ENCODE data around the gene UBE2D3. TPM values are rescaled to one million over a fixed set of nuclear protein-coding genes. Genes with fewer than 3 reads are reported as not detected.
A peak's percentile ranks its signal among the peaks of the same experiment; 100 is the strongest.

The UBE2D3 gene
- total RNA-seq, 1 donor = 487 TPM

DNA sequence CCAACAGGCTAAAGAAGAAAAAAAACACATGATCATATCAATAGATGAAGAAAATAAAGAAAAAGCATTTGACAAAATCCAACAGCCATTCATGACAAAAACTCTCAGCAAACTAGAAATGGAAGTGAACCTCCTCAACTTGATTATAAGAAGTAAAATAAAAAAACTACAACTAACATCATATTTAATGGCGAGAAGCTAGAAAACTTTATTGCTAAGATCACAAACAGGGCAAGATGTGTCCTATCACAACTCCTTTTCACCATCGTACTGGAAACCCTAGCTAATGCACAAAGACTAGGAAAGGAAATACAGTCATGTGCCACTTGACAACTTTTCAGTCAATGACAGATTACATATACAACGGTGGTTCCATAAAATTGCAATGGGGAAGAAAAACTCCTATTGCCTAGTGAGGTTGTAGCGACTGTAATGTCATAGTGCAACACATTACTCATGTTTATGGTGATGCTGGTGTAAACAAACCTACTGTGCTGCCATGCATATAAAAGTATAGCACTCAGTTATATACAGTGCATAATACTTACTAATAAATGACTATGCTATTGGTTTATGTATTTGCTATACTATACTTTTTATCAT is 54.5 kb downstream of the UBE2D3 start:
- DNase-seq (ENCODE audit: low read depth) = no peak
- H3K4me3 ChIP-seq (ENCODE audit: low read depth, low read length) = no peak overlapping the region
- TF ChIP-seq, protein P1, sequence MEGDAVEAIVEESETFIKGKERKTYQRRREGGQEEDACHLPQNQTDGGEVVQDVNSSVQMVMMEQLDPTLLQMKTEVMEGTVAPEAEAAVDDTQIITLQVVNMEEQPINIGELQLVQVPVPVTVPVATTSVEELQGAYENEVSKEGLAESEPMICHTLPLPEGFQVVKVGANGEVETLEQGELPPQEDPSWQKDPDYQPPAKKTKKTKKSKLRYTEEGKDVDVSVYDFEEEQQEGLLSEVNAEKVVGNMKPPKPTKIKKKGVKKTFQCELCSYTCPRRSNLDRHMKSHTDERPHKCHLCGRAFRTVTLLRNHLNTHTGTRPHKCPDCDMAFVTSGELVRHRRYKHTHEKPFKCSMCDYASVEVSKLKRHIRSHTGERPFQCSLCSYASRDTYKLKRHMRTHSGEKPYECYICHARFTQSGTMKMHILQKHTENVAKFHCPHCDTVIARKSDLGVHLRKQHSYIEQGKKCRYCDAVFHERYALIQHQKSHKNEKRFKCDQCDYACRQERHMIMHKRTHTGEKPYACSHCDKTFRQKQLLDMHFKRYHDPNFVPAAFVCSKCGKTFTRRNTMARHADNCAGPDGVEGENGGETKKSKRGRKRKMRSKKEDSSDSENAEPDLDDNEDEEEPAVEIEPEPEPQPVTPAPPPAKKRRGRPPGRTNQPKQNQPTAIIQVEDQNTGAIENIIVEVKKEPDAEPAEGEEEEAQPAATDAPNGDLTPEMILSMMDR (IDR thresholded peaks at IDR 0.05; ENCODE audit: insufficient read depth, low read length) = no peak

DNA sequence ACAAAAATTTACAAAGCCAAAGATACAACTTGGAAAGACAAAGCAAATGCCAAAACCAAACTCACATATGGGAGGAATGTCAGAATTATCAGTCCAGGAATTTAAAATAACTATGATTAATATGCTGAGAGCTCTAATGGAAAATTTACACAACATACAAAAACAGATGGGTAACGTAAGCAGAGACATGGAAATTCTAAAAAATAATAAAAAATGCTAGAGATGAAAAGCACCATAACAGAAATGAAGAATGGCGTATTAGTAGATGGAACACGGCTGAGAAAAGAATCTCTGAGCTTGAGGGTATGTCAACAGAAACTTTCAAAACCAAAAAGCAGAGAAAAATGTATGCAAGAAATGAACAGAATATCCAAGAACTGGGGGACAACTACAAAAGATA is 62.5 kb downstream of the UBE2D3 start:
- TF ChIP-seq, protein P1 (IDR thresholded peaks at IDR 0.05; ENCODE audit: insufficient read depth, low read length) = no peak
- H3K4me3 ChIP-seq (ENCODE audit: low read depth, low read length) = no peak overlapping the region
- peak; percentile 42 for DNase-seq (ENCODE audit: low read depth)

GRCh38 chr4:102761906-102762305 is 65.4 kb downstream of the UBE2D3 start:
- H3K4me3 ChIP-seq (ENCODE audit: low read depth, low read length) = no peak overlapping the region
- TF ChIP-seq, protein P1 (IDR thresholded peaks at IDR 0.05; ENCODE audit: insufficient read depth, low read length) = no peak
- no peak for DNase-seq (ENCODE audit: low read depth)

GRCh38 chr4:102761296-102761701 is 66.1 kb downstream of the UBE2D3 start:
- TF ChIP-seq, protein P1 (IDR thresholded peaks at IDR 0.05; ENCODE audit: insufficient read depth, low read length) = no peak
- peak; percentile 38 for DNase-seq (ENCODE audit: low read depth)
- peak overlapping the region; percentile 96 for H3K4me3 ChIP-seq (ENCODE audit: low read depth, low read length)

- peak; percentile 66 for DNase-seq (ENCODE audit: low read depth)
- H3K4me3 ChIP-seq (ENCODE audit: low read depth, low read length) = peak within 1 kb of the TSS; percentile 96
- TF ChIP-seq, protein P1 (IDR thresholded peaks at IDR 0.05; ENCODE audit: insufficient read depth, low read length) = no peak
Observed at GRCh38 chr4:102760645-102761295, 66.6 kb downstream of the UBE2D3 start, which contains the start of gene MANBA. TSS of gene MANBA (minus strand) at chr4:102760968. CDS start at chr4:102760894, 74 bp downstream.

- DNase-seq (ENCODE audit: low read depth) = peak; percentile 54
- TF ChIP-seq, protein P1 (IDR thresholded peaks at IDR 0.05; ENCODE audit: insufficient read depth, low read length) = no peak
- H3K4me3 ChIP-seq (ENCODE audit: low read depth, low read length) = peak overlapping the region; percentile 96
Observed at GRCh38 chr4:102759831-102760644, 67.3 kb downstream of the UBE2D3 start.

Measured in fibroblast of the aortic adventitia (primary cell).